Cardiac muscle cell (in vitro differentiated cells and primary cell): ENCODE results near the gene TAPBPL. TPM values are rescaled to one million over a fixed set of nuclear protein-coding genes. Genes with fewer than 3 reads are reported as not detected.
"Not testable (repeated sequence)": the region's sequence is repeated elsewhere in the genome, so short reads cannot be mapped to it uniquely, and the experiment has no call there.

Experiments used
- DNase-seq, 2 donors: peaks; one replicate each; pipeline versions ENCODE4 v3.0.0 to v3.0.0-alpha.2; 2010 to 2017; ENCODE audit warnings: low read depth in 1 of 2, low spot score in 1 of 2
- H3K27ac ChIP-seq: fragments of 200-600 bp; sonication (generic); 2 replicates; pipeline ENCODE4 v1.5.1; 2016
- H3K27me3 ChIP-seq: fragments of 200-600 bp; sonication (generic); 2 replicates; pipeline ENCODE4 v1.6.0; 2016; ENCODE audit warnings: control low read depth
- H3K36me3 ChIP-seq: fragments of 200-600 bp; sonication (generic); 2 replicates; pipeline ENCODE4 v1.5.1; 2016; ENCODE audit warnings: control low read depth
- H3K4me1 ChIP-seq: fragments of 200-600 bp; sonication (generic); 2 replicates; pipeline ENCODE4 v1.8.1; 2017; ENCODE audit warnings: low read depth, mild to moderate bottlenecking, mixed run types
- H3K4me3 ChIP-seq: fragments of 200-600 bp; sonication (generic); 2 replicates; pipeline ENCODE4 v1.5.1; 2016; ENCODE audit warnings: mild to moderate bottlenecking
- H3K9me3 ChIP-seq: fragments of 200-600 bp; sonication (generic); 2 replicates; pipeline ENCODE4 v1.5.1; 2017; ENCODE audit warnings: low read depth, mild to moderate bottlenecking, control low read depth
- CTCF ChIP-seq: IDR thresholded peaks from 2 replicates; pipeline ENCODE4 v1.5.1; 2012; ENCODE audit warnings: low read depth, mild to moderate bottlenecking, low read length
- polyA plus RNA-seq: library from polyadenylated mRNA; unstranded; fragments of >200 nt; fragmentation: Nextera tagmentation; extraction: Ambion mirVana; gene quantifications from 2 replicates; pipeline ENCODE4 v1.2.1, GENCODE V29; 2016
- total RNA-seq: library from RNA; depleted of rRNA; stranded (reverse); fragments of >200 nt; gene quantifications from 2 replicates; pipeline ENCODE4 v1.2.3, GENCODE V29; 2016

Gene TAPBPL
- total and polyA plus RNA-seq, 2 experiments from 2014 or later = 3.3 to 3.4 TPM

- H3K27ac ChIP-seq = peak overlapping the region; percentile 85
- peaks cover 30% of the 10 kb centered on the region for H3K36me3 ChIP-seq
- TF ChIP-seq CTCF = no peak
- H3K9me3 ChIP-seq = no peaks in the 10 kb centered on the region
- peak overlapping the region; percentile 69 for H3K4me3 ChIP-seq
- DNase-seq = no peak
- H3K27me3 ChIP-seq = no peaks in the 10 kb centered on the region
- peaks cover 14% of the 10 kb centered on the region for H3K4me1 ChIP-seq
Observed at GRCh38 chr12:6494258-6494743, 42.5 kb downstream of the TAPBPL start.

- Histone ChIP-seq H3K27ac (no peak overlapping the region), H3K9me3 (no peaks in the 10 kb centered on the region), H3K27me3 (no peaks in the 10 kb centered on the region), H3K4me3 (peak overlapping the region; percentile 69), H3K4me1 (peaks cover 14% of the 10 kb centered on the region), H3K36me3 (peaks cover 35% of the 10 kb centered on the region)
- TF ChIP-seq CTCF = no peak
- DNase-seq = no peak
Observed at GRCh38 chr12:6494968-6495367, 43.1 kb downstream of the TAPBPL start.

GRCh38 chr12:6497291-6497690, 45.4 kb downstream of the TAPBPL start:
- not testable (repeated sequence) for H3K9me3 ChIP-seq, DNase-seq, H3K27me3 ChIP-seq, H3K4me3 ChIP-seq, H3K27ac ChIP-seq
- Histone ChIP-seq H3K4me1 (peaks cover 13% of the 10 kb centered on the region), H3K36me3 (peaks cover 28% of the 10 kb centered on the region)

- DNase-seq = no peak
- Histone ChIP-seq H3K4me1 (no peaks in the 10 kb centered on the region), H3K36me3 (peaks cover 25% of the 10 kb centered on the region), H3K27ac (no peak overlapping the region), H3K4me3 (no peak overlapping the region), H3K27me3 (no peaks in the 10 kb centered on the region), H3K9me3 (no peaks in the 10 kb centered on the region)
- TF ChIP-seq CTCF = no peak
Observed at GRCh38 chr12:6500466-6500865, 48.6 kb downstream of the TAPBPL start.

GRCh38 chr12:6507102-6507998, 55.5 kb downstream of the TAPBPL start:
- peak; percentile 53 to 59 for DNase-seq
- no peak for TF ChIP-seq CTCF
- Histone ChIP-seq H3K4me1 (peaks cover 13% of the 10 kb centered on the region), H3K36me3 (peaks cover 17% of the 10 kb centered on the region), H3K27me3 (no peaks in the 10 kb centered on the region), H3K9me3 (no peaks in the 10 kb centered on the region), H3K27ac (peak overlapping the region; percentile 95), H3K4me3 (no peak overlapping the region)

- no peak overlapping the region for H3K4me3 ChIP-seq
- H3K27ac ChIP-seq = peak overlapping the region; percentile 95
- H3K4me1 ChIP-seq = peaks cover 13% of the 10 kb centered on the region
- H3K36me3 ChIP-seq = peaks cover 24% of the 10 kb centered on the region
- no peak for TF ChIP-seq CTCF
- no peak for DNase-seq
- H3K27me3 ChIP-seq = no peaks in the 10 kb centered on the region
- no peaks in the 10 kb centered on the region for H3K9me3 ChIP-seq
Observed at GRCh38 chr12:6508087-6508486, 56.2 kb downstream of the TAPBPL start.
